Tibial nerve (tissue), 4 donors: ENCODE measurements around the gene FSHB.

Experiments used
- CTCF ChIP-seq, 5 experiments: fragments of 200-600 bp in 3 of 5; fragments of 450-650 bp in 2 of 5; sonication (generic) in 3 of 5; IDR thresholded peaks; one replicate each; pipeline ENCODE4 v1.5.1; 2016 to 2019; ENCODE audit warnings: antibody characterized with exemption in 5 of 5, mild to moderate bottlenecking in 3 of 5, moderate library complexity in 2 of 5
- EP300 ChIP-seq, 2 donors: sonication (generic); formaldehyde crosslinking; IDR thresholded peaks; one replicate each; pipeline ENCODE4 v1.6.1; 2017; ENCODE audit warnings: antibody characterized with exemption in 2 of 2, mild to moderate bottlenecking in 1 of 2
- POLR2A ChIP-seq, 2 donors: fragments of 450-650 bp; IDR thresholded peaks; one replicate each; pipeline ENCODE4 v1.6.1; 2017; ENCODE audit warnings: antibody characterized with exemption in 2 of 2, mild to moderate bottlenecking in 2 of 2, moderate library complexity in 2 of 2

- TF ChIP-seq CTCF (IDR thresholded peaks at IDR 0.05) (no peak), POLR2A (IDR thresholded peaks at IDR 0.05) (no peak), EP300 (IDR thresholded peaks at IDR 0.05) (no peak)
These were observed 44.1 kb upstream of the FSHB start for GRCh38 chr11:30186748-30187147.
